Prostate gland (tissue), 2 donors: ENCODE data around the gene NR1H2.

ENCODE experiments used
- CTCF ChIP-seq, 4 experiments: fragments of 200-600 bp in 2 of 4; fragments of 450-650 bp in 2 of 4; sonication (generic) in 2 of 4; IDR thresholded peaks; 1 replicate in 3 of 4; 2 replicates in 1 of 4; pipeline ENCODE4 v1.5.1; 2016 to 2019; ENCODE audit warnings: antibody characterized with exemption in 4 of 4, mild to moderate bottlenecking in 2 of 4, moderate library complexity in 2 of 4
- POLR2A ChIP-seq: fragments of 450-650 bp; IDR thresholded peaks from one replicate; pipeline ENCODE4 v1.6.1; 2016; ENCODE audit warnings: antibody characterized with exemption, mild to moderate bottlenecking
- POLR2AphosphoS5 ChIP-seq: sonication (generic); formaldehyde crosslinking; IDR thresholded peaks from one replicate; pipeline ENCODE4 v1.6.1; 2017; ENCODE audit warnings: antibody characterized with exemption

GRCh38 chr19:50371914-50372475 lies 4.3 kb upstream of the NR1H2 start:
- TF ChIP-seq CTCF (IDR thresholded peaks at IDR 0.05) (no peak), POLR2AphosphoS5 (no peak), POLR2A (no peak)
